ENCODE data around the gene MPRIP.
A peak's percentile ranks its signal among the peaks of the same experiment; 100 is the strongest.

MPRIP gene

GRCh38 chr17:17226451-17227265, 184.4 kb downstream of the MPRIP start:
- Histone ChIP-seq H3K27me3 (ENCODE audit: insufficient read depth, low read depth, severe bottlenecking) (no peaks in the 10 kb centered on the region), H3K4me3 (ENCODE audit: low read depth, low read length) (no peak overlapping the region), H3K36me3 (peaks cover 91% of the 10 kb centered on the region), H3K9me3 (ENCODE audit: severe bottlenecking) (no peaks in the 10 kb centered on the region), H3K27ac (no peak overlapping the region)
- no peak for DNase-seq
- TF ChIP-seq, protein P1, sequence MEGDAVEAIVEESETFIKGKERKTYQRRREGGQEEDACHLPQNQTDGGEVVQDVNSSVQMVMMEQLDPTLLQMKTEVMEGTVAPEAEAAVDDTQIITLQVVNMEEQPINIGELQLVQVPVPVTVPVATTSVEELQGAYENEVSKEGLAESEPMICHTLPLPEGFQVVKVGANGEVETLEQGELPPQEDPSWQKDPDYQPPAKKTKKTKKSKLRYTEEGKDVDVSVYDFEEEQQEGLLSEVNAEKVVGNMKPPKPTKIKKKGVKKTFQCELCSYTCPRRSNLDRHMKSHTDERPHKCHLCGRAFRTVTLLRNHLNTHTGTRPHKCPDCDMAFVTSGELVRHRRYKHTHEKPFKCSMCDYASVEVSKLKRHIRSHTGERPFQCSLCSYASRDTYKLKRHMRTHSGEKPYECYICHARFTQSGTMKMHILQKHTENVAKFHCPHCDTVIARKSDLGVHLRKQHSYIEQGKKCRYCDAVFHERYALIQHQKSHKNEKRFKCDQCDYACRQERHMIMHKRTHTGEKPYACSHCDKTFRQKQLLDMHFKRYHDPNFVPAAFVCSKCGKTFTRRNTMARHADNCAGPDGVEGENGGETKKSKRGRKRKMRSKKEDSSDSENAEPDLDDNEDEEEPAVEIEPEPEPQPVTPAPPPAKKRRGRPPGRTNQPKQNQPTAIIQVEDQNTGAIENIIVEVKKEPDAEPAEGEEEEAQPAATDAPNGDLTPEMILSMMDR (IDR thresholded peaks at IDR 0.05; ENCODE audit: low read depth, low read length) = no peak

- H3K4me3 ChIP-seq (ENCODE audit: low read depth, low read length) = no peak overlapping the region
- no peaks in the 10 kb centered on the region for H3K27me3 ChIP-seq (ENCODE audit: insufficient read depth, low read depth, severe bottlenecking)
- H3K36me3 ChIP-seq = peaks cover 93% of the 10 kb centered on the region
- H3K9me3 ChIP-seq (ENCODE audit: severe bottlenecking) = no peaks in the 10 kb centered on the region
- H3K27ac ChIP-seq = no peak overlapping the region
- TF ChIP-seq, protein P1 (IDR thresholded peaks at IDR 0.05; ENCODE audit: low read depth, low read length) = no peak
- DNase-seq = no peak
Measured at GRCh38 chr17:17227608-17228520, 185.6 kb downstream of the MPRIP start.

- no peak for DNase-seq
- TF ChIP-seq, protein P1 (IDR thresholded peaks at IDR 0.05; ENCODE audit: low read depth, low read length) = no peak
- Histone ChIP-seq H3K36me3 (peaks cover 87% of the 10 kb centered on the region), H3K9me3 (ENCODE audit: severe bottlenecking) (no peaks in the 10 kb centered on the region), H3K27ac (no peak overlapping the region), H3K27me3 (ENCODE audit: insufficient read depth, low read depth, severe bottlenecking) (no peaks in the 10 kb centered on the region), H3K4me3 (ENCODE audit: low read depth, low read length) (no peak overlapping the region)
Measured at GRCh38 chr17:17228521-17229279, 186.4 kb downstream of the MPRIP start.

DNA sequence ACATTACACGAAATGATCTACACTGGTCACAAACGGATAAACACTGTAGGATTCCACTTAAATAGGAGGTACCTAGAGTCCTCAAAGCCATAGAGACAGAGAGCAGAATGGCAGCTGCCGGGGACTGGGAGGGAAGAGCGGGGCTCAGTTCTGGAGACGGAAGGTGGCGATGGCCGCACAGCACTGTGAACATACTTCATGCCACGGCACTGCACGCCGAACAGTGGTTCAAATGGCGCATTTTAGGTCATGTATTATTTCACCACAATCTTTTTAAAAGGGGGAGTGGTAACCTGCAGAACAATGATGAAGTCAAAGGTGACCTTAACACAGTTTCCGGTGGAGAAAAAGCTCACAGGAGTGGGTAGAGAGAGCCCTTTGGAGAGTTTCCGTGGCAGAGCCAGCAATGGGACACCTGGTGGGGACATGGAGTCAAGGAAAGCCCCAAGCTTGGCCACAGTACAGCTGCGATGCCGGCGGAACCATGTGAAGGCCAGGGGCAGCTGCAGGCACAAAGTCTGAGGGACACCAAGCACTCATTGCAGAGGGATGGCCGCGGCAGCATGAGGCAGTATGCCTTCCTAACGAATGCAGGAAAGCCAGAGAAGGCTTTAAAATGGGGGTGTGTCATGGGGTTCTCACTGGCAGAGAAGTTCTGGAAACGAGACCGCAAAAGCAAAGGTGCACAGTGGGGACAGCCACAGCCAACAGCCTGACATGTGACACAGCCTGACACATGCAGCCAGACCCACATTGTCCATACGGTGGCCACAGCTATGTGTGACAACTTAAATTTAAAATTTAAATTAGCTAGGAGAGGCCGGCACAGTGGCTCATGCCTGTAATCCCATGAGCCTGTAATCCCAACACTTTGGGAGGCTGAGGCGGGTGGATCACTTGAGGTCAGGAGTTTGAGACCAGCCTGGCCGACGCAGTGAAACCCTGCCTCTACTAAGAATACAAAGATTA, 187.4 kb downstream of the MPRIP start:
- Histone ChIP-seq H3K4me3 (ENCODE audit: low read depth, low read length) (no peak overlapping the region), H3K9me3 (ENCODE audit: severe bottlenecking) (no peaks in the 10 kb centered on the region), H3K27me3 (ENCODE audit: insufficient read depth, low read depth, severe bottlenecking) (no peaks in the 10 kb centered on the region), H3K36me3 (peaks cover 77% of the 10 kb centered on the region), H3K27ac (no peak overlapping the region)
- TF ChIP-seq, protein P1 (IDR thresholded peaks at IDR 0.05; ENCODE audit: low read depth, low read length) = no peak
- DNase-seq = peak; percentile 31
